H1 (cell line): ENCODE data around the gene ZFP1. TPM values are rescaled to one million over a fixed set of nuclear protein-coding genes. Genes with fewer than 3 reads are reported as not detected.

Experiments used
- FOSL1 ChIP-seq: IDR thresholded peaks from 2 replicates; pipeline ENCODE4 v1.6.1; 2011; ENCODE audit warnings: mild to moderate bottlenecking, low read depth, low read length, moderate library complexity; ENCODE audit not compliant: insufficient read depth
- GABPA ChIP-seq: IDR thresholded peaks from 2 replicates; pipeline ENCODE4 v1.6.1; 2011; ENCODE audit warnings: mild to moderate bottlenecking, low read length, moderate library complexity, borderline replicate concordance; ENCODE audit not compliant: insufficient read depth
- POLR2A ChIP-seq, 2 experiments: IDR thresholded peaks; 1 replicate in 1 of 2; 2 replicates in 1 of 2; pipeline ENCODE4 v1.6.1; 2011; ENCODE audit warnings: low read depth in 2 of 2, low read length in 2 of 2, mild to moderate bottlenecking in 2 of 2; ENCODE audit errors: control extremely low read depth in 1 of 2
- SP2 ChIP-seq: IDR thresholded peaks from 2 replicates; pipeline ENCODE4 v1.6.1; 2012; ENCODE audit warnings: mild to moderate bottlenecking, low read length, inconsistent platforms
- SP4 ChIP-seq: IDR thresholded peaks from 2 replicates; pipeline ENCODE4 v1.6.1; 2012; ENCODE audit warnings: low read length, inconsistent platforms
- polyA plus RNA-seq, 7 experiments: library from polyadenylated mRNA; depleted of rRNA in 3 of 7; stranded (reverse) in 5 of 7; unstranded in 2 of 7; fragments of >200 nt in 5 of 7; fragments of 200-250 nt in 2 of 7; gene quantifications; 1 replicate in 5 of 7; 2 replicates in 1 of 7; 4 replicates in 1 of 7; pipeline versions ENCODE4 v1.2.1 to v1.2.3, GENCODE V29; 2011 to 2013; ENCODE audit warnings: missing spikeins in 2 of 7, mixed read lengths in 2 of 7
- total RNA-seq: library from RNA; stranded (reverse); fragmentation: NEBNext Ultra II Directional; extraction: Animal tissue kit (Norgen Biotek cat#: 25700); gene quantifications from 2 replicates; pipeline ENCODE4 v1.2.1, GENCODE V29; 2021
- TF ChIP-seq, protein P1 (sequence below): IDR thresholded peaks from 2 replicates; pipeline ENCODE4 v1.6.1; 2012; ENCODE audit warnings: inconsistent platforms
- TF ChIP-seq, protein P2 (sequence below), 3 experiments: IDR thresholded peaks; 1 replicate in 2 of 3; 2 replicates in 1 of 3; pipeline versions ENCODE4 v1.5.1 to v1.6.1; 2011; ENCODE audit warnings: low read length in 3 of 3, mild to moderate bottlenecking in 3 of 3, inconsistent platforms in 2 of 3, low read depth in 1 of 3, moderate library complexity in 1 of 3; ENCODE audit not compliant: insufficient read depth in 1 of 3; ENCODE audit errors: control extremely low read depth in 1 of 3

Gene ZFP1
- total and polyA plus RNA-seq, 2 of the 8 experiments (the other 6 are each of a cell fraction or from before 2014, with no cell fraction given): 4.0 to 11.2 TPM

DNA sequence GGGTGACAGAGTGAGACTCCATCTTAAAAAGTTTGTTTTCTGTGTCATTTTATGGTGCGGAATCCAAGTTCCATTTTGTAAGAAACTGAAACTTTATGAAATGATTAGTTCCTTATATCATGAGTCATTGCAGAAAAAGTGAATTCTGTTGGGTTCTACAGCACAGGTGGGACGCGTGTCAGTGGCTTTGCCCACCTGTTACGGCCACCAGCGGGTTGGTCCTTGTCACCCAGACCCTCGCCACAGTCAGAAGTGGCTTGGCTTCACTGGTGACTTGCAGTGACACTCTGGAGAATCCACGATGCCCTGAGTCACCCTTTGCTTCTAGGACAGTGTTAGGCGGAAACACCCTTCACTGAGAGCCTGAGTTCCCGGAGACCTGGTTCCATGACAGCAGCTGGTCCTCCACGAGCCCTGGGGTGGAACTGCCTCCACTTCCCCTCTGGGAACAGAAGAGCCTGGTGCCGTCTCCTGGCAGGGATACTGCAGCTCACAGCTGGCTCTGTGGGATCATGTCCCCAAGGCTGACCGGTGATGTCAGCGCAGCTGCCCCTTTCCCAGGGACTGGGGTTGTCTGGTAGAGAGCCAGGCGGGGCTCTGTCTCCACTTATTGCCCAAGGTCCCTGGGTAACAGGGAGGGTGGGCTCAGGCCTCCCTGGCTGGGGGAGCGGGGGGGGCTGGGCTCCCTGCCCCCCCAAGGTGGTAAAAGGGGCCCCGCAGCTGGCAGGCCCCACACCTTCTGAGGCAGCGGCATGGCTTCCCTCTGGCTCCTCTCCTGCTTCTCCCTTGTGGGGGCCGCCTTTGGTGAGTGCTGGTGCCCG, 70.1 kb downstream of the ZFP1 start, which contains the start of gene CTRB1 (continued):
- TF ChIP-seq SP4 (no peak), GABPA (no peak), POLR2A (IDR thresholded peaks at IDR 0.05; ENCODE audit: control extremely low read depth in 1 of 2, low read depth in 2 of 2, low read length in 2 of 2) (no peak), SP2 (no peak), FOSL1 (no peak)
- TF ChIP-seq, protein P1, sequence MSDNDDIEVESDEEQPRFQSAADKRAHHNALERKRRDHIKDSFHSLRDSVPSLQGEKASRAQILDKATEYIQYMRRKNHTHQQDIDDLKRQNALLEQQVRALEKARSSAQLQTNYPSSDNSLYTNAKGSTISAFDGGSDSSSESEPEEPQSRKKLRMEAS: no peak
- TF ChIP-seq, protein P2, sequence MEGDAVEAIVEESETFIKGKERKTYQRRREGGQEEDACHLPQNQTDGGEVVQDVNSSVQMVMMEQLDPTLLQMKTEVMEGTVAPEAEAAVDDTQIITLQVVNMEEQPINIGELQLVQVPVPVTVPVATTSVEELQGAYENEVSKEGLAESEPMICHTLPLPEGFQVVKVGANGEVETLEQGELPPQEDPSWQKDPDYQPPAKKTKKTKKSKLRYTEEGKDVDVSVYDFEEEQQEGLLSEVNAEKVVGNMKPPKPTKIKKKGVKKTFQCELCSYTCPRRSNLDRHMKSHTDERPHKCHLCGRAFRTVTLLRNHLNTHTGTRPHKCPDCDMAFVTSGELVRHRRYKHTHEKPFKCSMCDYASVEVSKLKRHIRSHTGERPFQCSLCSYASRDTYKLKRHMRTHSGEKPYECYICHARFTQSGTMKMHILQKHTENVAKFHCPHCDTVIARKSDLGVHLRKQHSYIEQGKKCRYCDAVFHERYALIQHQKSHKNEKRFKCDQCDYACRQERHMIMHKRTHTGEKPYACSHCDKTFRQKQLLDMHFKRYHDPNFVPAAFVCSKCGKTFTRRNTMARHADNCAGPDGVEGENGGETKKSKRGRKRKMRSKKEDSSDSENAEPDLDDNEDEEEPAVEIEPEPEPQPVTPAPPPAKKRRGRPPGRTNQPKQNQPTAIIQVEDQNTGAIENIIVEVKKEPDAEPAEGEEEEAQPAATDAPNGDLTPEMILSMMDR (IDR thresholded peaks at IDR 0.05; ENCODE audit: control extremely low read depth in 1 of 3, insufficient read depth in 1 of 3, low read depth in 1 of 3, low read length in 3 of 3): no peak
